Loucy (cell line): ENCODE data around the gene TMEM89.

ENCODE experiments used
- EZH2phosphoT487 ChIP-seq: fragments of 200-600 bp; IDR thresholded peaks from 2 replicates; pipeline ENCODE4 v1.6.1; 2018; ENCODE audit warnings: antibody characterized with exemption, mild to moderate bottlenecking, moderate library complexity, borderline replicate concordance
- TF ChIP-seq, protein P1 (sequence below): fragments of 200-600 bp; sonication (generic); conservative IDR thresholded peaks from 2 replicates; pipeline ENCODE4 v1.5.1; 2014; ENCODE audit warnings: mild to moderate bottlenecking, antibody characterized with exemption, low read length

DNA sequence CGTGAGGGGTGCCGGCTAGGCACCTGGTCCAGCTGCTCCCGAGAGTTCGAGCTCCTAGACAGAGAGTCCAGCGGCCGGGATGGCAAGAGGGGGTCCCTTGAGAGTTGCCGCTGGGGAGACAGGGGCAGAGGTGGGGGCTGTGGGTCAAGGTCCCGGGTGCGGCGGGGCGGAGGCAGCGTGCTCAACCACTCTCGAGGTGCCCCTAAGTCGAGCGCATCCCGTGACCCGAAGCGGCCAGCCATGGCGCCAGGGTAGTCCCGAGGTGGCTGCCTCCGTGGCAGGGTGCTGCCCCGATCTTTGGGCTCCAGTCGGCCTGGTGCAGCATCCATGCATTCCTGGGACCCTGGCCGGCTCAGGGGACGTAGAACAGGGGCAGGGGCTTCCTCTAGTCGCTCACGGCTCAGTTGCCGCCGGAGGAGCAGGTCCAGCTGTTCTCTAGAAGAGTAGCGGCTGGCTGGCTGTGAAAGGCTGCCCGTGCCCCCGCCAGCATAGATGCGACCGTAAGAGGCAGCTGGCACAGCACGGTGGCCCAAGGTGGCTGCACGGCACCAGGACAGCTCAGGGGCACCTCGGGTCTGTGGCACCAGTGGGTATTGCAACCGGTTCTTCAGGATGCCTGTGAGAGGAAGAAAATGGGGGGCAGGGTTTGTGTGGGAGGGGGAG, 18.5 kb upstream of the TMEM89 start:
- no peak for TF ChIP-seq EZH2phosphoT487
- TF ChIP-seq, protein P1, sequence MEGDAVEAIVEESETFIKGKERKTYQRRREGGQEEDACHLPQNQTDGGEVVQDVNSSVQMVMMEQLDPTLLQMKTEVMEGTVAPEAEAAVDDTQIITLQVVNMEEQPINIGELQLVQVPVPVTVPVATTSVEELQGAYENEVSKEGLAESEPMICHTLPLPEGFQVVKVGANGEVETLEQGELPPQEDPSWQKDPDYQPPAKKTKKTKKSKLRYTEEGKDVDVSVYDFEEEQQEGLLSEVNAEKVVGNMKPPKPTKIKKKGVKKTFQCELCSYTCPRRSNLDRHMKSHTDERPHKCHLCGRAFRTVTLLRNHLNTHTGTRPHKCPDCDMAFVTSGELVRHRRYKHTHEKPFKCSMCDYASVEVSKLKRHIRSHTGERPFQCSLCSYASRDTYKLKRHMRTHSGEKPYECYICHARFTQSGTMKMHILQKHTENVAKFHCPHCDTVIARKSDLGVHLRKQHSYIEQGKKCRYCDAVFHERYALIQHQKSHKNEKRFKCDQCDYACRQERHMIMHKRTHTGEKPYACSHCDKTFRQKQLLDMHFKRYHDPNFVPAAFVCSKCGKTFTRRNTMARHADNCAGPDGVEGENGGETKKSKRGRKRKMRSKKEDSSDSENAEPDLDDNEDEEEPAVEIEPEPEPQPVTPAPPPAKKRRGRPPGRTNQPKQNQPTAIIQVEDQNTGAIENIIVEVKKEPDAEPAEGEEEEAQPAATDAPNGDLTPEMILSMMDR = no peak
